ENCODE measurements around the gene COL6A3.

DNA sequence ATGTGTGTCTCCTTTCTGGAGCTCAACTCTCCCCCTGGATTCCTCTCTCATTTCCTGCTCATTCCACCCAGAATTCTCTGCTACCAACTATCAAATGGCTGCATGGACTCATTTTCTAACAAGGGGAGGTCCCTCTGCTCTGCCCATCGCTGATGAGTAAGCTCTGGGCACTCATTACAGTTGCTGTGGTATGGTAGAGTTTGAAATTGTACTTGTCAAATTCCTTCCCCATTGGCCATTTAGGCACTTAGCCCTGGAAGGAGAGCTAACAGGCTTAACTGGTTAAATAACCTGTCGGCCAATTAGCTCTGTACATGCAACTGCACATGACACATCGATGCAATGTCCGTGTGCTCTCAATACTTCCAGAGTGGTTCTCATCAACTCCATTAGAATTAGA is 20.4 kb downstream of the COL6A3 start:
- TF ChIP-seq, protein P1, sequence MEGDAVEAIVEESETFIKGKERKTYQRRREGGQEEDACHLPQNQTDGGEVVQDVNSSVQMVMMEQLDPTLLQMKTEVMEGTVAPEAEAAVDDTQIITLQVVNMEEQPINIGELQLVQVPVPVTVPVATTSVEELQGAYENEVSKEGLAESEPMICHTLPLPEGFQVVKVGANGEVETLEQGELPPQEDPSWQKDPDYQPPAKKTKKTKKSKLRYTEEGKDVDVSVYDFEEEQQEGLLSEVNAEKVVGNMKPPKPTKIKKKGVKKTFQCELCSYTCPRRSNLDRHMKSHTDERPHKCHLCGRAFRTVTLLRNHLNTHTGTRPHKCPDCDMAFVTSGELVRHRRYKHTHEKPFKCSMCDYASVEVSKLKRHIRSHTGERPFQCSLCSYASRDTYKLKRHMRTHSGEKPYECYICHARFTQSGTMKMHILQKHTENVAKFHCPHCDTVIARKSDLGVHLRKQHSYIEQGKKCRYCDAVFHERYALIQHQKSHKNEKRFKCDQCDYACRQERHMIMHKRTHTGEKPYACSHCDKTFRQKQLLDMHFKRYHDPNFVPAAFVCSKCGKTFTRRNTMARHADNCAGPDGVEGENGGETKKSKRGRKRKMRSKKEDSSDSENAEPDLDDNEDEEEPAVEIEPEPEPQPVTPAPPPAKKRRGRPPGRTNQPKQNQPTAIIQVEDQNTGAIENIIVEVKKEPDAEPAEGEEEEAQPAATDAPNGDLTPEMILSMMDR (IDR thresholded peaks at IDR 0.05): no peak
- TF ChIP-seq JUND (IDR thresholded peaks at IDR 0.05) (no peak), RAD21 (IDR thresholded peaks at IDR 0.05; ENCODE audit: low read length) (no peak), REST (IDR thresholded peaks at IDR 0.05; ENCODE audit: low read depth, low read length) (no peak), GATA2 (CRISPR knock-in tag; IDR thresholded peaks at IDR 0.05) (no peak), IRF3 (IDR thresholded peaks at IDR 0.05; ENCODE audit: low read depth, low read length) (no peak), SIN3A (IDR thresholded peaks at IDR 0.05; ENCODE audit: borderline replicate concordance, low read depth, low read length) (no peak), EP300 (IDR thresholded peaks at IDR 0.05; ENCODE audit: borderline replicate concordance in 1 of 2, low read depth in 1 of 2, low read length in 1 of 2) (no peak), CHD2 (IDR thresholded peaks at IDR 0.05; ENCODE audit: low read length, partially characterized antibody) (no peak), GABPA (IDR thresholded peaks at IDR 0.05; ENCODE audit: low read depth) (no peak), ELF1 (IDR thresholded peaks at IDR 0.05) (no peak), POLR2AphosphoS5 (IDR thresholded peaks at IDR 0.05; ENCODE audit: low read depth, low read length) (no peak)
- TF ChIP-seq, protein P2, sequence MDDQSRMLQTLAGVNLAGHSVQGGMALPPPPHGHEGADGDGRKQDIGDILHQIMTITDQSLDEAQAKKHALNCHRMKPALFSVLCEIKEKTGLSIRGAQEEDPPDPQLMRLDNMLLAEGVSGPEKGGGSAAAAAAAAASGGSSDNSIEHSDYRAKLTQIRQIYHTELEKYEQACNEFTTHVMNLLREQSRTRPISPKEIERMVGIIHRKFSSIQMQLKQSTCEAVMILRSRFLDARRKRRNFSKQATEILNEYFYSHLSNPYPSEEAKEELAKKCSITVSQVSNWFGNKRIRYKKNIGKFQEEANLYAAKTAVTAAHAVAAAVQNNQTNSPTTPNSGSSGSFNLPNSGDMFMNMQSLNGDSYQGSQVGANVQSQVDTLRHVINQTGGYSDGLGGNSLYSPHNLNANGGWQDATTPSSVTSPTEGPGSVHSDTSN (IDR thresholded peaks at IDR 0.05): no peak

All from SK-N-SH (cell line).